ENCODE measurements around the gene KIAA1328. TPM values are rescaled to one million over a fixed set of nuclear protein-coding genes. Genes with fewer than 3 reads are reported as not detected.

KIAA1328 gene
- total RNA-seq, 1 donor from 2014 or later = 5.8 TPM

GRCh38 chr18:36912887-36913286 lies 84.0 kb downstream of the KIAA1328 start:
- no peak for DNase-seq (ENCODE audit: low read depth)
- no peaks in the 10 kb centered on the region for H3K36me3 ChIP-seq (ENCODE audit: control insufficient read depth, insufficient read depth, low read length)
- FAIRE-seq = no peak
- no peak overlapping the region for H3K4me3 ChIP-seq (ENCODE audit: low read depth, low read length)
- H3K27me3 ChIP-seq (ENCODE audit: control insufficient read depth, insufficient read depth, low read length) = no peaks in the 10 kb centered on the region
- no peak for TF ChIP-seq CTCF (IDR thresholded peaks at IDR 0.05; ENCODE audit: insufficient read depth, low read length, severe bottlenecking)

- no peaks in the 10 kb centered on the region for H3K27me3 ChIP-seq (ENCODE audit: control insufficient read depth, insufficient read depth, low read length)
- DNase-seq (ENCODE audit: low read depth) (no peak), FAIRE-seq (no peak)
- no peak overlapping the region for H3K4me3 ChIP-seq (ENCODE audit: low read depth, low read length)
- no peaks in the 10 kb centered on the region for H3K36me3 ChIP-seq (ENCODE audit: control insufficient read depth, insufficient read depth, low read length)
- TF ChIP-seq CTCF (IDR thresholded peaks at IDR 0.05; ENCODE audit: insufficient read depth, low read length, severe bottlenecking) = no peak
Observed at GRCh38 chr18:36917907-36918306, 89.0 kb downstream of the KIAA1328 start.

GRCh38 chr18:36929601-36930000 lies 100.7 kb downstream of the KIAA1328 start:
- peak; percentile 92 for FAIRE-seq
- no peak for TF ChIP-seq CTCF (IDR thresholded peaks at IDR 0.05; ENCODE audit: insufficient read depth, low read length, severe bottlenecking)
- Histone ChIP-seq H3K36me3 (ENCODE audit: control insufficient read depth, insufficient read depth, low read length) (no peaks in the 10 kb centered on the region), H3K4me3 (ENCODE audit: low read depth, low read length) (no peak overlapping the region), H3K27me3 (ENCODE audit: control insufficient read depth, insufficient read depth, low read length) (no peaks in the 10 kb centered on the region)
- no peak for DNase-seq (ENCODE audit: low read depth)

- TF ChIP-seq CTCF (IDR thresholded peaks at IDR 0.05; ENCODE audit: insufficient read depth, low read length, severe bottlenecking) = no peak
- FAIRE-seq (no peak), DNase-seq (ENCODE audit: low read depth) (no peak)
- no peak overlapping the region for H3K4me3 ChIP-seq (ENCODE audit: low read depth, low read length)
- no peaks in the 10 kb centered on the region for H3K27me3 ChIP-seq (ENCODE audit: control insufficient read depth, insufficient read depth, low read length)
- H3K36me3 ChIP-seq (ENCODE audit: control insufficient read depth, insufficient read depth, low read length) = no peaks in the 10 kb centered on the region
Observed at GRCh38 chr18:36931106-36931505, 102.2 kb downstream of the KIAA1328 start.

GRCh38 chr18:36933552-36933951 lies 104.6 kb downstream of the KIAA1328 start:
- DNase-seq (ENCODE audit: low read depth) (no peak), FAIRE-seq (no peak)
- no peaks in the 10 kb centered on the region for H3K36me3 ChIP-seq (ENCODE audit: control insufficient read depth, insufficient read depth, low read length)
- no peak overlapping the region for H3K4me3 ChIP-seq (ENCODE audit: low read depth, low read length)
- no peaks in the 10 kb centered on the region for H3K27me3 ChIP-seq (ENCODE audit: control insufficient read depth, insufficient read depth, low read length)
- no peak for TF ChIP-seq CTCF (IDR thresholded peaks at IDR 0.05; ENCODE audit: insufficient read depth, low read length, severe bottlenecking)

- DNase-seq (ENCODE audit: low read depth) (peak; percentile 13), FAIRE-seq (no peak)
- Histone ChIP-seq H3K36me3 (ENCODE audit: control insufficient read depth, insufficient read depth, low read length) (no peaks in the 10 kb centered on the region), H3K27me3 (ENCODE audit: control insufficient read depth, insufficient read depth, low read length) (no peaks in the 10 kb centered on the region), H3K4me3 (ENCODE audit: low read depth, low read length) (no peak overlapping the region)
- TF ChIP-seq CTCF (IDR thresholded peaks at IDR 0.05; ENCODE audit: insufficient read depth, low read length, severe bottlenecking) = no peak
Observed at GRCh38 chr18:36934884-36935283, 106.0 kb downstream of the KIAA1328 start.
